Activated naive CD4-positive, alpha-beta T cell treated with Interleukin-2 at 50 U/mL for 16 hours (primary cell): ENCODE data around the gene VPS13C.

Experiments
- DNase-seq: peaks from one replicate; pipeline ENCODE4 v3.0.0-alpha.2; 2020

VPS13C gene

GRCh38 chr15:61807281-61807929 is 252.8 kb downstream of the VPS13C start:
- DNase-seq: no peak
